HEK293T (cell line): ENCODE results near the gene STK17B.

ENCODE experiments used
- CTCF ChIA-PET: fragments of 350-600 bp; formaldehyde crosslinking; extraction: SDS; loops from one replicate; lab custom pipeline; 2021; ENCODE audit warnings: antibody characterized with exemption, inconsistent platforms; lab: Yijun Ruan, JAX
- POLR2A ChIA-PET: fragments of 350-600 bp; formaldehyde crosslinking; extraction: SDS; loops from one replicate; lab custom pipeline; 2020; ENCODE audit warnings: antibody characterized with exemption, inconsistent platforms; lab: Yijun Ruan, JAX
- DNase-seq: peaks from one replicate; pipeline ENCODE4 v3.0.0; 2012; ENCODE audit warnings: mixed read lengths; ENCODE audit errors: extremely low spot score
- ARNT ChIP-seq: fragments of 450-650 bp; IDR thresholded peaks from 2 replicates; pipeline ENCODE4 v1.6.1; 2017; ENCODE audit warnings: mild to moderate bottlenecking
- BHLHE40 ChIP-seq: fragments of 450-650 bp; IDR thresholded peaks from 2 replicates; pipeline ENCODE4 v1.6.1; 2016; ENCODE audit warnings: mild to moderate bottlenecking, moderate library complexity, borderline replicate concordance
- CTBP1 ChIP-seq: fragments of 450-650 bp; IDR thresholded peaks from 2 replicates; pipeline ENCODE4 v1.6.1; 2016; ENCODE audit warnings: borderline replicate concordance
- ELF4 ChIP-seq: fragments of 450-650 bp; IDR thresholded peaks from 2 replicates; pipeline ENCODE4 v1.6.1; 2017; ENCODE audit warnings: antibody characterized with exemption
- FOXA1 ChIP-seq: fragments of 450-650 bp; IDR thresholded peaks from 2 replicates; pipeline ENCODE4 v1.6.1; 2016; ENCODE audit warnings: mild to moderate bottlenecking
- FOXK2 ChIP-seq: fragments of 450-650 bp; IDR thresholded peaks from 2 replicates; pipeline ENCODE4 v1.6.1; 2016; ENCODE audit warnings: mild to moderate bottlenecking
- FOXM1 ChIP-seq: fragments of 450-650 bp; IDR thresholded peaks from 2 replicates; pipeline ENCODE4 v1.6.1; 2017; ENCODE audit warnings: mild to moderate bottlenecking, borderline replicate concordance
- HDGF ChIP-seq: fragments of 450-650 bp; IDR thresholded peaks from 2 replicates; pipeline ENCODE4 v1.6.1; 2017; ENCODE audit warnings: antibody characterized with exemption, borderline replicate concordance
- L3MBTL2 ChIP-seq: fragments of 450-650 bp; conservative IDR thresholded peaks from 2 replicates; pipeline ENCODE4 v1.6.1; 2016; ENCODE audit warnings: mild to moderate bottlenecking
- LEF1 ChIP-seq: fragments of 450-650 bp; IDR thresholded peaks from 2 replicates; pipeline ENCODE4 v1.6.1; 2017; ENCODE audit warnings: mild to moderate bottlenecking, borderline replicate concordance
- NFRKB ChIP-seq: fragments of 450-650 bp; IDR thresholded peaks from 2 replicates; pipeline ENCODE4 v1.6.1; 2016; ENCODE audit warnings: mild to moderate bottlenecking, moderate library complexity
- SP1 ChIP-seq: fragments of 450-650 bp; IDR thresholded peaks from 2 replicates; pipeline ENCODE4 v1.6.1; 2017
- SUZ12 ChIP-seq: fragments of 450-650 bp; IDR thresholded peaks from 2 replicates; pipeline ENCODE4 v1.6.1; 2016; ENCODE audit warnings: mild to moderate bottlenecking
- TARDBP ChIP-seq: fragments of 450-650 bp; IDR thresholded peaks from 2 replicates; pipeline ENCODE4 v1.6.1; 2016
- ZNF384 ChIP-seq: fragments of 450-650 bp; IDR thresholded peaks from 2 replicates; pipeline ENCODE4 v1.6.1; 2016
- TF ChIP-seq, protein P1 (sequence below): fragments of 450-650 bp; IDR thresholded peaks from 2 replicates; pipeline ENCODE4 v1.6.1; 2016

The STK17B gene

DNA sequence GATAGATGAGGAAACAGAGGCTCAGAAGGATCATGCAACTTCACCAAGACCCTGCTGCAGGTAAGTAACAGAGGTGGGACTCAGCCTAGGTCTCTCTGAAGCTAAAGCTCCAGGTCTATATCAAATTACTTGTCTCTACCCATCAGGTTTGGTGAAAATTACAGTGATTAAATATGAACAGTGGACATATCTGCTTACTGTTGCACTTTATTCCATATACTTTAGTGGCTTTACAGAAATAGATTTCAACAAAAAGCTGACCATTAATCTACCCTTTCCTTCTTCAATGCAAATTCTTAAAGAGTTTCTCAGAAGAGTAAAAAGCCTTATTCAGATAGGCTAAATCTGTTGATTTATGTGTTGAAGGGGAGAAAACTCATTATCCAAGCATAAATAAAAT is 42.8 kb upstream of the STK17B start:
- no peak for TF ChIP-seq LEF1
- ChIA-PET POLR2A (no interaction called here), CTCF (no interaction called here)
- no peak for DNase-seq

DNA sequence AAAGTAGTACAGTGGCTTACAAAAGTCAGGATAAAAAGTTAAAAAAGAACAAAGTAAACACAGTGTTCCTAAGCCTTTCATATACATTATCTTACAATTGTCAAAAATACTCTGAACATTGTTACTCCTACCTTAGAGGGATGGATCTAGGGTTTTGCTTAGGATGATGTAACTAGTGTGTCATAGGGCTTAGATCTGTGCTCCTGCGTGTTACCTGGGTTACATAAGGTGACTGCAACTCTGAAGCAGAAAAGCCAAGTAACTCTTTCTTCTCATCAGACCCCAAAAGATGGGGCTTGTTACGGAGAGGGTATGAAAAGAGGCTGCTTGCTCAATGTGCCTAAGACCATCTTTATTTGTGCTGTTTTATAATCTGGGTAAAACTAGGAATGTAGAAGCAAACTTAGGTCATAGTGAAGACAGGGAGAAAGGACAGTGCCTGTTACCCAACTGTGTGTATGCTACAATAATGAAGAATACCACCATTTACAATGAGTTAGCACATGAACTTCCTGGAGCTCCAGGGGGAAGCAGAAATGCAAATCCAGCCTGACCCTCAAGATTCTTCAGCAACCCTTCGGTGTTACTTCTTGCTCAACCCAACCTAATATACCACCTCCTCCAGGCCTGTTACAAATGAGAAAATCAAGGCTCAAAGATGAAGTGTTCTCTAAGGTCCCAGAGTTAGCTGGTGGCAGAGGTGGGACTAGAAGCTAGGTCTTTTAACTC is 42.0 kb upstream of the STK17B start:
- ChIA-PET CTCF (no interaction called here), POLR2A (no interaction called here)
- TF ChIP-seq HDGF, result no peak
- TF ChIP-seq FOXM1, result no peak
- no peak for TF ChIP-seq LEF1
- no peak for TF ChIP-seq ELF4
- TF ChIP-seq, protein P1, sequence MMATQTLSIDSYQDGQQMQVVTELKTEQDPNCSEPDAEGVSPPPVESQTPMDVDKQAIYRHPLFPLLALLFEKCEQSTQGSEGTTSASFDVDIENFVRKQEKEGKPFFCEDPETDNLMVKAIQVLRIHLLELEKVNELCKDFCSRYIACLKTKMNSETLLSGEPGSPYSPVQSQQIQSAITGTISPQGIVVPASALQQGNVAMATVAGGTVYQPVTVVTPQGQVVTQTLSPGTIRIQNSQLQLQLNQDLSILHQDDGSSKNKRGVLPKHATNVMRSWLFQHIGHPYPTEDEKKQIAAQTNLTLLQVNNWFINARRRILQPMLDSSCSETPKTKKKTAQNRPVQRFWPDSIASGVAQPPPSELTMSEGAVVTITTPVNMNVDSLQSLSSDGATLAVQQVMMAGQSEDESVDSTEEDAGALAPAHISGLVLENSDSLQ, result no peak
- TF ChIP-seq ARNT, result no peak
- no peak for TF ChIP-seq TARDBP
- TF ChIP-seq BHLHE40, result no peak
- no peak for TF ChIP-seq CTBP1
- TF ChIP-seq FOXK2, result no peak
- TF ChIP-seq FOXA1, result no peak
- no peak for TF ChIP-seq SUZ12
- no peak for TF ChIP-seq ZNF384
- no peak for TF ChIP-seq SP1
- no peak for TF ChIP-seq L3MBTL2
- TF ChIP-seq NFRKB, result no peak
- no peak for DNase-seq

DNA sequence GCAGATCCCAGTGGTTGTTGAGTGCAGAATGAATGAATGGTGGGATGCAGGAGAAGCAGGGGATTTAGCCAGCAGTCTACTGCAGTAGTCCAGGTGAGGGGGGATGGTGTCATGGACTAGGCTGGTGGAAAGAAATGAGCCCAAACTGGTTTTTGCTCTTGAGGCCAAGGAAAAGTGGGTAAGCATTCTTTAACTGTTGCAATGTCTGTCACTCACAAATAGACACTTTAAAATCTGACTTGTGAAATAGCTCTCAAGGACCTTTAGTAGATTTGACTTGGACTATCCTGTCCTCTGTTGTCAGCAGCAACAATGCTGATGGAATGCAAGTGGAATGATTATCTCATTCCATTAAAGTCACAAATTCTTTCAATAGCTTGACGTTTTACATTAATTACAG is 37.5 kb upstream of the STK17B start:
- ChIA-PET POLR2A (no interaction called here), CTCF (no interaction called here)
- TF ChIP-seq LEF1 (no peak), FOXK2 (no peak), BHLHE40 (no peak)
- TF ChIP-seq, protein P1, result no peak
- no peak for DNase-seq

DNA sequence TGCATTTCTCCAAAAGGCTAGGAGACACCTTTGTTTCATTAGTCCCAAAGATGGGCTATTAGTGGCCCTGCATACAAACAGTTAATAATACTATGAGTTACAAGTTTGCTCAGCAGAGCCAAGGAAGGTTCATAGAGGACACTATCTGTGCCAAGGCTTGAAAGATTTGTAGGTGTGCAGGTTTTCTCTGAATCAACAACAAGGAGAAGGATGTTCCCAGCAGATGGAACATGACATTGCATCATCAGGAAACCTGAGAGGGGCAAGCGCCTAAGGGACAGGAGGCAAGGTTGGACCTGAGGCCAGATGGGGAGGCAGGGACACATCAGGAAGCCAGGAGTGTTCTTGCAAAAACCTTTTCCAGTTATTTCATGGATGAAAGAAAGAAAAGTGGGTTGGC is 35.4 kb upstream of the STK17B start:
- ChIA-PET CTCF (no interaction called here), POLR2A (no interaction called here)
- no peak for DNase-seq
- TF ChIP-seq LEF1 (no peak), NFRKB (no peak)

DNA sequence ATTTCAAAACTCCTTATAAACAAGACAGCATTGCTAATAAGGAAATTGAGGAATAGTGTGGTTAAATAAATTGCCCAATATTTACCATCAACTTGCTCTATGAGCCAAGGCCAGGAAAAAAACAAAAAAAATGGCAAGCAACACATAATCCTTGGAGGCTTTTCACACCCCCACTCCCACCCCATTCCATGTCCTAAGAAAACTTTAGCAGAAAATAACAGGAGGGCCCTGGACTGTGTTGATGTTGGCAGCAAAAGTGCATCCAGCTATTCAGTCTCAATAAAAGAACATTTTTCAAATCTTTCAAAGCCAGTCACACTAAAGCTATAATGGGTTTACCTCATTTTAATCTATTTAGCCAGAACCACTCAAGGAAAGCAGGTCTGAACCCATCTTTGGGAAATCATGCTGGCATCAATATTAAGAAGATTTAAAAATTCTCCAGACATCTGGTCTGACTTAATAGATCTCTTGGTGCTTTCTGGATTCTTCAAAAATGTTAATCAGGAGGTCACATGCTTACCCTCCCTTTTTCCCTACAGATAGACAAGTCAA is 34.6 kb upstream of the STK17B start:
- DNase-seq, result no peak
- ChIA-PET POLR2A (no interaction called here), CTCF (no interaction called here)
- no peak for TF ChIP-seq FOXM1
- TF ChIP-seq CTBP1, result no peak
- TF ChIP-seq FOXA1, result no peak
- no peak for TF ChIP-seq NFRKB
- no peak for TF ChIP-seq LEF1

DNA sequence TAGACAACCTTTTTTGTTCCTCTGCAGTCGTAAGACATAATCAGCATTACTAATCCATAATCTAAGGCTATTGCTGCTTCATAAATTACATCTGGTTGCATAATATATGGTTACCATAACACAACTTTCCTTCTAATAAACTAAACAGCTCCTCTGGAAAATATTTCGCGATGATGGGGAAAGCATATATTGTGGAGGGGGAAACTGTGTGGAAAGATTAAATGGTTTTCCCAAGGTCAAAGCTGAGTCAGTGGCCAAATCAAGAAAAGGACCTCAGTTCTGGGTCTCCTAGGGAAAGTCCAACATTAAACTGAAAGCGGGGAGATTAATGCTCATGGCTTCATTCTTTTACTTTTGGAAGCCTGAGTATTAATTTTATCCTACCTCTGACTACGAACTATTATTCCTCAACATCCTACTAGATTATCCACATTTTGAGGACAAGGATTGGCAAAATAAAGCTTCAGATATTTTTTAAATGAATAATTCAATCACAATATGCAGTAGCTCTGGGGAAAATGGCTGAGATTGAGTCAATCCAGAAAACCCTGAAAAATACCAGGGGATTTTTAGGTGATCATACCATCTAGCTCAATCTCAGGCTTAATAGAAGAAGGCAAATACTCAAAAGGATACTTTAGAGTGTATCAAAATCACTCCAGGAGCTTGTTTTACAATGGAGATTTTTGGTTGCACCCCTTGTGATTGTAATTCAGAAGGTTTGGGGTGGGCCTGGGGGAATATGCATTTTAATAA is 33.8 kb upstream of the STK17B start:
- DNase-seq, result no peak
- TF ChIP-seq L3MBTL2 (no peak), CTBP1 (no peak), TARDBP (no peak), FOXM1 (no peak), LEF1 (no peak), FOXA1 (no peak), ELF4 (no peak), ARNT (no peak), BHLHE40 (no peak), SUZ12 (no peak), HDGF (no peak), ZNF384 (no peak)
- TF ChIP-seq, protein P1, result no peak
- POLR2A ChIA-PET, result no interaction called here
- CTCF ChIA-PET, result no interaction called here
